PC-9 (cell line): ENCODE results near the gene MRPL52.

Experiments used
- EZH2 ChIP-seq: fragments of 200-600 bp; sonication (generic); IDR thresholded peaks from 2 replicates; pipeline ENCODE4 v1.8.0; 2017; ENCODE audit warnings: antibody characterized with exemption, low read depth
- TF ChIP-seq, protein P1 (sequence below): fragments of 200-600 bp; sonication (generic); conservative IDR thresholded peaks from 2 replicates; pipeline ENCODE4 v1.6.1; 2017; ENCODE audit warnings: mixed run types, antibody characterized with exemption, mild to moderate bottlenecking, moderate library complexity

DNA sequence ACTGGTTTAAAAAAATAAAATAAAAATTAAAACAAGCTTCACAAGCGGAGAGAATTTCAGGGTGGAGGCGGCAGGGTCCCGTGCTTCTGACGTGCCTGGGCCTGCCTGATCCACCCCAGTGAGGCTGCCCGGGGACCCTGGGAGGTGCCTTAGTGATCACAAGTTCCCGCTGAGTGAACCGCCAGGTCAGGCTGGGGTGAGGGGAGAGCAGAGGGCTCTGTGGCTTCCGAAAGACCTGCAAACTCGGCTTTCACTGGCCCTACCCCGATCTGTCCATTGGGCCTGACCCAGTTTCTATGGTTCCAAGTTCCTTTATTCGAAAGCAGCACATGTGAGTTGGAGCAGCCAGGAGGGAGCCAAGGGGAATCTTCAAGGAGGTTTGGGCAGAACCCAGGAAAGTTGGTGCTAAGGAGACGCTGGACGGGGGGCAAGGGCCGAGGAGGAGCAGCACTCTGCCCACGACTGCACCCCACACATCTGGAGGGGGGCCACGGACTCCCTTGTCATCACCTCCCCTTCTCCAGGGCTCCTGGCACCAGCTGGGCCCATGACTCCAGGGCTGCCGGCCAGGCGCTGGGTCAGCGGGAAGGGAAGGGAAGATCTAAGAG, 19.6 kb downstream of the MRPL52 start:
- TF ChIP-seq, protein P1, sequence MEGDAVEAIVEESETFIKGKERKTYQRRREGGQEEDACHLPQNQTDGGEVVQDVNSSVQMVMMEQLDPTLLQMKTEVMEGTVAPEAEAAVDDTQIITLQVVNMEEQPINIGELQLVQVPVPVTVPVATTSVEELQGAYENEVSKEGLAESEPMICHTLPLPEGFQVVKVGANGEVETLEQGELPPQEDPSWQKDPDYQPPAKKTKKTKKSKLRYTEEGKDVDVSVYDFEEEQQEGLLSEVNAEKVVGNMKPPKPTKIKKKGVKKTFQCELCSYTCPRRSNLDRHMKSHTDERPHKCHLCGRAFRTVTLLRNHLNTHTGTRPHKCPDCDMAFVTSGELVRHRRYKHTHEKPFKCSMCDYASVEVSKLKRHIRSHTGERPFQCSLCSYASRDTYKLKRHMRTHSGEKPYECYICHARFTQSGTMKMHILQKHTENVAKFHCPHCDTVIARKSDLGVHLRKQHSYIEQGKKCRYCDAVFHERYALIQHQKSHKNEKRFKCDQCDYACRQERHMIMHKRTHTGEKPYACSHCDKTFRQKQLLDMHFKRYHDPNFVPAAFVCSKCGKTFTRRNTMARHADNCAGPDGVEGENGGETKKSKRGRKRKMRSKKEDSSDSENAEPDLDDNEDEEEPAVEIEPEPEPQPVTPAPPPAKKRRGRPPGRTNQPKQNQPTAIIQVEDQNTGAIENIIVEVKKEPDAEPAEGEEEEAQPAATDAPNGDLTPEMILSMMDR, result no peak
- no peak for TF ChIP-seq EZH2
